DOHH2 (cell line): ENCODE measurements around the gene PPP2R2B.

Experiments
- EZH2phosphoT487 ChIP-seq: fragments of 200-600 bp; sonication (generic); IDR thresholded peaks from 2 replicates; pipeline ENCODE4 v1.6.1; 2017; ENCODE audit warnings: borderline replicate concordance, mild to moderate bottlenecking, antibody characterized with exemption, low read length, moderate library complexity, mixed read lengths
- TF ChIP-seq, protein P1 (sequence below): fragments of 200-600 bp; sonication (generic); IDR thresholded peaks from one replicate; pipeline ENCODE4 v1.5.1; 2014; ENCODE audit warnings: antibody characterized with exemption, mild to moderate bottlenecking, low read depth, low read length; ENCODE audit not compliant: poor library complexity, severe bottlenecking

DNA sequence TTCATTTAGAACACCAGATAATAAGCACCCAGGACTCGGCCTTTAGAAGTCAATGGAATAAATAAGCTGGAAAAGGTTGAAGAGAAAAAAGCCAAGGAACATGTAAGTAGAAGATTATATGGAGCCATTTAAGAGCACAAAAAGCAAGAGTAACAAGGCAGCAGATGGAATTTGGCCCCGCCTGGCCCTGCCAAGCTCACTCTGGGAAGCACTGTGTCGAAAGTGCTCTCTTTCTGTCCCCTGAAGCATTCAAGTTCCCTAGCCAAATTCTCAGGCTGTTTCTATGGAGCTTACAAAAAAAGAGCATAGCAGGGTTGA, 289.6 kb downstream of the PPP2R2B start:
- TF ChIP-seq, protein P1, sequence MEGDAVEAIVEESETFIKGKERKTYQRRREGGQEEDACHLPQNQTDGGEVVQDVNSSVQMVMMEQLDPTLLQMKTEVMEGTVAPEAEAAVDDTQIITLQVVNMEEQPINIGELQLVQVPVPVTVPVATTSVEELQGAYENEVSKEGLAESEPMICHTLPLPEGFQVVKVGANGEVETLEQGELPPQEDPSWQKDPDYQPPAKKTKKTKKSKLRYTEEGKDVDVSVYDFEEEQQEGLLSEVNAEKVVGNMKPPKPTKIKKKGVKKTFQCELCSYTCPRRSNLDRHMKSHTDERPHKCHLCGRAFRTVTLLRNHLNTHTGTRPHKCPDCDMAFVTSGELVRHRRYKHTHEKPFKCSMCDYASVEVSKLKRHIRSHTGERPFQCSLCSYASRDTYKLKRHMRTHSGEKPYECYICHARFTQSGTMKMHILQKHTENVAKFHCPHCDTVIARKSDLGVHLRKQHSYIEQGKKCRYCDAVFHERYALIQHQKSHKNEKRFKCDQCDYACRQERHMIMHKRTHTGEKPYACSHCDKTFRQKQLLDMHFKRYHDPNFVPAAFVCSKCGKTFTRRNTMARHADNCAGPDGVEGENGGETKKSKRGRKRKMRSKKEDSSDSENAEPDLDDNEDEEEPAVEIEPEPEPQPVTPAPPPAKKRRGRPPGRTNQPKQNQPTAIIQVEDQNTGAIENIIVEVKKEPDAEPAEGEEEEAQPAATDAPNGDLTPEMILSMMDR = no peak
- TF ChIP-seq EZH2phosphoT487 = no peak
